Esophagus squamous epithelium (tissue), 5 donors: ENCODE data around the gene VPS37D. TPM values are rescaled to one million over a fixed set of nuclear protein-coding genes. Genes with fewer than 3 reads are reported as not detected.

Experiments
- DNase-seq: peaks from one replicate; lab custom pipeline; 2025; lab: John Stamatoyannopoulos, UW
- H3K27ac ChIP-seq, 4 donors: fragments of 200-600 bp; sonication (generic); one replicate each; pipeline ENCODE4 v1.5.1; 2016 to 2019; ENCODE audit warnings: mild to moderate bottlenecking in 1 of 4
- H3K27me3 ChIP-seq, 4 donors: fragments of 200-600 bp; sonication (generic); 1 replicate in 3 of 4; 2 replicates in 1 of 4; pipeline versions ENCODE4 v1.5.1 to v1.6.0; 2017 to 2021; ENCODE audit warnings: antibody characterized with exemption in 1 of 4
- H3K36me3 ChIP-seq, 3 donors: fragments of 200-600 bp; sonication (generic); one replicate each; pipeline ENCODE4 v1.5.1; 2016 to 2019
- H3K4me1 ChIP-seq, 3 donors: fragments of 200-600 bp; sonication (generic); one replicate each; pipeline ENCODE4 v1.5.1; 2017 to 2019
- H3K4me3 ChIP-seq, 4 donors: fragments of 200-600 bp; sonication (generic); 1 replicate in 3 of 4; 2 replicates in 1 of 4; pipeline ENCODE4 v1.5.1; 2016 to 2019; ENCODE audit warnings: mild to moderate bottlenecking in 2 of 4, moderate library complexity in 1 of 4
- H3K9me3 ChIP-seq, 3 donors: fragments of 200-600 bp; sonication (generic); one replicate each; pipeline ENCODE4 v1.5.1; 2016 to 2019
- POLR2A ChIP-seq, 4 donors: fragments of 450-650 bp; IDR thresholded peaks; one replicate each; pipeline ENCODE4 v1.6.1; 2017; ENCODE audit warnings: antibody characterized with exemption in 4 of 4, mild to moderate bottlenecking in 4 of 4, moderate library complexity in 3 of 4
- WGBS, 2 donors: methylation state at CpG; one replicate each; pipeline ENCODE4 v1.1.5; 2018; 5-methylcytosine and 5-hydroxymethylcytosine counted together
- intact Hi-C: fragments of 100-400 bp; cut with DNase I; formaldehyde crosslinking; loops from one replicate; pipeline ENCODE4 v1.15.0; 2022
- total RNA-seq, 4 donors: library from RNA; depleted of rRNA; stranded (reverse); fragments of >200 nt; gene quantifications; one replicate each; pipeline ENCODE4 v1.1.0, GENCODE V29; 2016
- TF ChIP-seq, protein P1 (sequence below), 6 experiments: fragments of 450-650 bp in 4 of 6; fragments of 200-600 bp in 2 of 6; sonication (generic) in 2 of 6; IDR thresholded peaks; one replicate each; pipeline ENCODE4 v1.5.1; 2016 to 2019; ENCODE audit warnings: antibody characterized with exemption in 6 of 6, mild to moderate bottlenecking in 4 of 6, moderate library complexity in 4 of 6
- donor health status: DM: yes; HTN: yes; CAD: no.

Gene VPS37D
- total RNA-seq, 4 donors from 2014 or later: 0.97 to 1.3 TPM; not detected in 2

GRCh38 chr7:73622909-73623797 lies 44.5 kb upstream of the VPS37D start:
- Histone ChIP-seq H3K27me3 (peaks cover 11 to 75% (median 24%) of the 10 kb centered on the region in 4 donors), H3K9me3 (no peaks in the 10 kb centered on the region), H3K4me1 (peaks cover 11 to 27% (median 20%) of the 10 kb centered on the region in 3 donors), H3K36me3 (no peaks in the 10 kb centered on the region), H3K4me3 (peak overlapping the region; percentile 32 to 73 (median 46)), H3K27ac (peak overlapping the region in 2 of 4 donors; percentile 25 to 62)
- no peak for DNase-seq
- 4 to 5% methylated on average over 16 to 19 of the region's 58 CpGs for WGBS, 2 donors
- intact Hi-C loops: no loop called here
- TF ChIP-seq, protein P1, sequence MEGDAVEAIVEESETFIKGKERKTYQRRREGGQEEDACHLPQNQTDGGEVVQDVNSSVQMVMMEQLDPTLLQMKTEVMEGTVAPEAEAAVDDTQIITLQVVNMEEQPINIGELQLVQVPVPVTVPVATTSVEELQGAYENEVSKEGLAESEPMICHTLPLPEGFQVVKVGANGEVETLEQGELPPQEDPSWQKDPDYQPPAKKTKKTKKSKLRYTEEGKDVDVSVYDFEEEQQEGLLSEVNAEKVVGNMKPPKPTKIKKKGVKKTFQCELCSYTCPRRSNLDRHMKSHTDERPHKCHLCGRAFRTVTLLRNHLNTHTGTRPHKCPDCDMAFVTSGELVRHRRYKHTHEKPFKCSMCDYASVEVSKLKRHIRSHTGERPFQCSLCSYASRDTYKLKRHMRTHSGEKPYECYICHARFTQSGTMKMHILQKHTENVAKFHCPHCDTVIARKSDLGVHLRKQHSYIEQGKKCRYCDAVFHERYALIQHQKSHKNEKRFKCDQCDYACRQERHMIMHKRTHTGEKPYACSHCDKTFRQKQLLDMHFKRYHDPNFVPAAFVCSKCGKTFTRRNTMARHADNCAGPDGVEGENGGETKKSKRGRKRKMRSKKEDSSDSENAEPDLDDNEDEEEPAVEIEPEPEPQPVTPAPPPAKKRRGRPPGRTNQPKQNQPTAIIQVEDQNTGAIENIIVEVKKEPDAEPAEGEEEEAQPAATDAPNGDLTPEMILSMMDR (IDR thresholded peaks at IDR 0.05): no peak
- TF ChIP-seq POLR2A (IDR thresholded peaks at IDR 0.05): no peak

- Histone ChIP-seq H3K27ac (peak within 1 kb of the TSS in 2 of 4 donors; percentile 25 to 62), H3K27me3 (peaks cover 11 to 83% (median 26%) of the 10 kb centered on the region in 4 donors)
- TF ChIP-seq, protein P1 (IDR thresholded peaks at IDR 0.05): no peak
- no peak for TF ChIP-seq POLR2A (IDR thresholded peaks at IDR 0.05)
Measured at GRCh38 chr7:73623798-73624668, 43.6 kb upstream of the VPS37D start, which contains the start of gene MLXIPL. TSS of gene MLXIPL (minus strand) at chr7:73624522. CDS start at chr7:73624492, 30 bp downstream.

GRCh38 chr7:73624669-73625001 lies 43.0 kb upstream of the VPS37D start:
- intact Hi-C loops: no loop called here
- no peak for DNase-seq
- H3K36me3 ChIP-seq: no peaks in the 10 kb centered on the region
- TF ChIP-seq, protein P1 (IDR thresholded peaks at IDR 0.05): no peak
- TF ChIP-seq POLR2A (IDR thresholded peaks at IDR 0.05): no peak
- 66 to 78% methylated on average over 3 to 4 of the region's 9 CpGs for WGBS, 2 donors
- peak overlapping the region in 3 of 4 donors; percentile 35 to 73 (median 56) for H3K4me3 ChIP-seq
- H3K4me1 ChIP-seq: peaks cover 11 to 27% (median 20%) of the 10 kb centered on the region in 3 donors
- H3K27ac ChIP-seq: no peak overlapping the region
- no peaks in the 10 kb centered on the region for H3K9me3 ChIP-seq
- H3K27me3 ChIP-seq: peaks cover 11 to 89% (median 26%) of the 10 kb centered on the region in 4 donors

More at GRCh38 chr7:73623798-73624668, 43.6 kb upstream of the VPS37D start, which contains the start of gene MLXIPL:
- Histone ChIP-seq H3K4me3 (peak within 1 kb of the TSS; percentile 32 to 73 (median 46)), H3K9me3 (no peaks in the 10 kb centered on the region), H3K36me3 (no peaks in the 10 kb centered on the region), H3K4me1 (peaks cover 11 to 27% (median 20%) of the 10 kb centered on the region in 3 donors)
- intact Hi-C loops: no loop called here
- 2 to 8% methylated on average over 6 to 27 of the region's 80 CpGs for WGBS, 2 donors
- no peak for DNase-seq

DNA sequence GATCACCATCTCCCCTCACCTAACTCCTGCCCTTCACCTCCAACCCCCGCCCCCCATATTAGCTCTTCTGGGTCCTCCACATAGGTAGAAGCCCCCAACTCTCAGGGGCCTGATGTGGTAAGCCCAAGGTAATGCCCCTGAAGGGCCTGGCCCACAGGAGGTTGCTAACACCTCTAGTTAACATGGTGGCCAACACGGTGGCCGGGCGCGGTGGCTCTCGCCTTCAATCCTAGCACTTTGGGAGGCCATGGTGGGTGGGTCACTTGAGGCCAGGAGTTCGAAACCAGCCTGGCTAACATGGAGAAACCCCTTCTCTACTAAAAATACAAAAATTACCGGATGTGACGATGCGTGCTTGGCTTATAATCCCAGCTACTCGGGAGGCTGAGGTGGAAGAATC lies 42.4 kb upstream of the VPS37D start:
- Histone ChIP-seq H3K9me3 (no peaks in the 10 kb centered on the region), H3K27me3 (peaks cover 11 to 94% (median 26%) of the 10 kb centered on the region in 4 donors), H3K4me1 (peaks cover 11 to 27% (median 20%) of the 10 kb centered on the region in 3 donors), H3K36me3 (no peaks in the 10 kb centered on the region), H3K4me3 (no peak overlapping the region), H3K27ac (no peak overlapping the region)
- no peak for DNase-seq
- intact Hi-C loops: no loop called here
- 92 to 94% methylated on average over 10 of the region's 11 CpGs for WGBS, 2 donors
- no peak for TF ChIP-seq POLR2A (IDR thresholded peaks at IDR 0.05)
- TF ChIP-seq, protein P1 (IDR thresholded peaks at IDR 0.05): no peak
